HL-60 (cell line): ENCODE measurements around the gene RILPL1.

Source experiments
- CTCF ChIP-seq: IDR thresholded peaks from one replicate; pipeline ENCODE4 v1.5.1; 2011; ENCODE audit warnings: low read length, control low read depth, inconsistent platforms; ENCODE audit not compliant: insufficient read depth
- GABPA ChIP-seq: IDR thresholded peaks from 2 replicates; pipeline ENCODE4 v1.6.1; 2012; ENCODE audit warnings: low read depth
- POLR2AphosphoS5 ChIP-seq: IDR thresholded peaks from 2 replicates; pipeline ENCODE4 v1.6.1; 2012; ENCODE audit warnings: low read depth
- REST ChIP-seq: IDR thresholded peaks from 2 replicates; pipeline ENCODE4 v1.6.1; 2012; ENCODE audit warnings: low read depth; ENCODE audit not compliant: insufficient replicate concordance

- TF ChIP-seq CTCF (no peak), POLR2AphosphoS5 (no peak), REST (no peak), GABPA (no peak)
Observed at GRCh38 chr12:123546281-123546680, 12.8 kb upstream of the RILPL1 start.
